HTR-8/SVneo (cell line): ENCODE measurements around the gene FOCAD.

Source experiments
- DNase-seq: peaks from one replicate; pipeline ENCODE4 v3.0.0; 2011; ENCODE audit warnings: low spot score, mixed read lengths; ENCODE audit not compliant: insufficient read length
- FAIRE-seq: peaks from 2 replicates; lab custom pipeline; 2011; peaks lifted over from hg19 to GRCh38; lab: Jason Lieb, UNC

The FOCAD gene

DNA sequence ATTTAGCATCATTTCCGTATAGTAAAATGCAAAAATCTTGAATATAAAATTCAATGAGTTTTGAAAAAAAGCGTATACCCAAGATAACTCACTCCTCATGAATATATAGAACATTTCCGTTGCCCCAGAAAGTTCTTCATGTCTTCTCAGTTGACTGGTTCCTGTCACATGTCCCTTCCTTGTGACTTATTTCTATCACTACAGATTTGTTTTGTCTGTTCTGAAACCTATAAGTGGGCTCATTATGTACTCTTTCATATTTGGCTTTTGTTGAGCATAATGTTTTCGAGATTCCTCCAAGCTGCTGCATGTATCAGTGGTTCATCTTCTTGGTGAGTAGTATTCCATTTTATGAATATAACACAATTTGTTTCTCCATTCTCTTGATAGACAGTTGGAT lies 358.4 kb downstream of the FOCAD start:
- FAIRE-seq (no peak), DNase-seq (no peak)

DNA sequence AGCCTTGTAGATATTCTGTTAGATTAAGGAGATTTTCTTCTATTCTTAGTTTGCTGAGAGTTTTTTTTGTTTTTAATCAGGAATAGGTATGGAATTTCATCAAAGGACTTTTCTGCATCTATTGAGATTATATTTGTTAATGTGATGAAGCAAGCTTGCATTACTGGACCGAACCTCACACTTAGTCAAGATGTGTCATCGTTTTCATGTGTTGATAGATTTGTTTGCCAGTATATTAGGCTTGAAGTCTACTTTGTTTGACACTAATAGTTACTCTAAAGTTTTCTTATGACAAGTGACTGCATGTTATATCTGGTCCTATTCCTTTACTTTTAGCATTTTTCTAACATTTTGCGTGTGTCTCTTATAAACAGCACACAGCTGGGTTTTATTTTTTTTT lies 359.8 kb downstream of the FOCAD start:
- FAIRE-seq (no peak), DNase-seq (no peak)
